Ishikawa (cell line): ENCODE results near the gene ACSL1.

Experiments used
- CEBPB ChIP-seq: IDR thresholded peaks from 2 replicates; pipeline ENCODE4 v1.6.1; 2012
- MAX ChIP-seq: IDR thresholded peaks from 2 replicates; pipeline ENCODE4 v1.6.1; 2012
- TCF12 ChIP-seq: IDR thresholded peaks from 2 replicates; pipeline ENCODE4 v1.6.1; 2012; ENCODE audit warnings: low read depth

- TF ChIP-seq CEBPB (no peak), TCF12 (no peak), MAX (no peak)
Measured at GRCh38 chr4:184863916-184864315, 38.1 kb upstream of the ACSL1 start.
